ENCODE measurements around the gene KRT34. TPM values are rescaled to one million over a fixed set of nuclear protein-coding genes. Genes with fewer than 3 reads are reported as not detected.

Gene KRT34
- polyA plus RNA-seq, 4 donors = not detected

- no peak for DNase-seq (ENCODE audit: low read depth in 4 of 4, low spot score in 3 of 4)
These were observed 47.5 kb downstream of the KRT34 start for GRCh38 chr17:41334385-41335305.

GRCh38 chr17:41333836-41334235 lies 48.3 kb downstream of the KRT34 start:
- no peak for DNase-seq (ENCODE audit: low read depth in 4 of 4, low spot score in 3 of 4)

DNA sequence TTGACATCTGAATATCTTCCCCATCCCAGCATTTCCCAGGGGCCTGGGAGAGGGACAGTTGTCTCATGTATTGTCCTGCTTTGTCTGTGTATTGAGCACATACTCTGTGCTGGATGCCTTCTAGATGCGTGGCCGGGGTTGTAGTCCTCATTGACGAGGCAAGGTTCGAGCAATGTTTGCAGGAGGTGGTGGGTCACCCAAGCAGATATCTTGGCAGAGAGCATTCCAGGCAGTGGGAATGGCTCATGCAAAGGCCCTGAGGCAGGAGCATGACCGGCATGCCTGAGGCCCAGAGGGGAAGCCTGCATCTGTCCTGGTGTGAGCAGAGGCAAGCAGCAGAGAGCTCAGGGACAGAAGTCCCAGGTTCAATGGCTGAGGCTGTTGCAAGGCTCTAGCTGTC lies 49.0 kb downstream of the KRT34 start:
- no peak for DNase-seq (ENCODE audit: low read depth in 4 of 4, low spot score in 3 of 4)

- no peak for DNase-seq (ENCODE audit: low read depth in 4 of 4, low spot score in 3 of 4)
These were observed 49.9 kb downstream of the KRT34 start for GRCh38 chr17:41332239-41332638.

DNA sequence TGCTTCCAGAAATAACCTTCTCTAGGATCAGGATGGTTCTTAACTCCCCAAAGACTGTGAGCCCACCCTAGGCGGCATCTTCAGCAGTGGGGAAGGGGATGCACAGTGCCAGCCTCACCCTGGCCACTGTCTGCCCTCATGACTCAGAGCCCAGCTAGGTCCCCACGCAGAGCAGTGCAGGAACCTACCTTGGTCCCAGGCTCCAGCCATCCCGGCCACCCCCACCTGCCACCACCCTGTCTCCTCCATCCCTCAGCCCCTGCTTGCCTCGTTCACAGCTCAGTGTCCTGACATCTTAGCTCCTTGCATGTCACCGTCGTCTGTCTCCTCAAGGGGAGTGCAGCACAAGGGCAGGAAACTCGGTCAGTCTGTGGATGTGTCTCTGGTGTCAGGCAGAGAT lies 50.5 kb downstream of the KRT34 start:
- no peak for DNase-seq (ENCODE audit: low read depth in 4 of 4, low spot score in 3 of 4)

- no peak for DNase-seq (ENCODE audit: low read depth in 4 of 4, low spot score in 3 of 4)
These were observed 52.7 kb downstream of the KRT34 start for GRCh38 chr17:41329279-41329948.

DNA sequence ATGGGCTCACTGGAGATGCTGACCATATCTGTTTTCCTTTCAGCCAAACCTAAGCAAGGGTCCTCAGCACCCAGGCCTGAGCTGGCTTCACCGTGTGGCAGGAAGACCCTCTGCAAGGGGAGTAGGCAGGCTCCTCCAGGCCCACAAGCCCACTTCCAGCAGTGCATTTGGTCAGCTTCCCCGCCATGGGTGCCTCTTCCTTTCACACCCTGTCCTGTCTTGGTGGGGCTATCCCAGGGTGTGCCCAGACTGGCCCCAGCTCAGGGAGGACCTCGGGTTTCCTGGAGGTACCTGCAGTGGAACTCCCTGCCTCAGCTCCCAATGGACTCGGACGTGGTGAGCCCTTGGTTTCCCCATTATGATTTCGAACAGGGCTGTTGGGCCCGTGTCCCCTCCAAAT lies 53.9 kb downstream of the KRT34 start:
- DNase-seq (ENCODE audit: low read depth in 4 of 4, low spot score in 3 of 4) = no peak

Other genes with a start within 250 kb of the KRT34 start
- not detected for gene KRTAP4-6, start 241.8 kb downstream of the KRT34 start, polyA plus RNA-seq (ENCODE audit: insufficient read length in 4 of 4)
- gene KRTAP4-5, start 232.5 kb downstream of the KRT34 start, polyA plus RNA-seq (ENCODE audit: insufficient read length in 4 of 4) = not detected
- not detected for gene KRTAP4-4, start 221.6 kb downstream of the KRT34 start, polyA plus RNA-seq (ENCODE audit: insufficient read length in 4 of 4)
- gene KRTAP4-3, start 214.1 kb downstream of the KRT34 start, polyA plus RNA-seq (ENCODE audit: insufficient read length in 4 of 4) = not detected
- gene KRTAP4-2, start 204.1 kb downstream of the KRT34 start, polyA plus RNA-seq (ENCODE audit: insufficient read length in 4 of 4) = not detected
- gene KRTAP4-1, start 197.4 kb downstream of the KRT34 start, polyA plus RNA-seq (ENCODE audit: insufficient read length in 4 of 4) = not detected
- not detected for gene KRTAP9-1, start 192.4 kb downstream of the KRT34 start, polyA plus RNA-seq (ENCODE audit: insufficient read length in 4 of 4)
- not detected for gene KRTAP9-2, start 155.7 kb downstream of the KRT34 start, polyA plus RNA-seq (ENCODE audit: insufficient read length in 4 of 4)
- not detected for gene KRTAP9-3, start 149.9 kb downstream of the KRT34 start, polyA plus RNA-seq (ENCODE audit: insufficient read length in 4 of 4)
- not detected for gene KRTAP9-8, start 144.3 kb downstream of the KRT34 start, polyA plus RNA-seq (ENCODE audit: insufficient read length in 4 of 4)
- not detected for gene KRTAP9-4, start 132.6 kb downstream of the KRT34 start, polyA plus RNA-seq (ENCODE audit: insufficient read length in 4 of 4)
- gene KRTAP9-9, start 126.9 kb downstream of the KRT34 start, polyA plus RNA-seq (ENCODE audit: insufficient read length in 4 of 4) = not detected
- gene KRTAP9-6, start 116.9 kb downstream of the KRT34 start, polyA plus RNA-seq (ENCODE audit: insufficient read length in 4 of 4) = under 1 TPM in 1 of 4 donors, not detected in 3; 0.05 TPM
- gene KRTAP9-7, start 106.6 kb downstream of the KRT34 start, polyA plus RNA-seq (ENCODE audit: insufficient read length in 4 of 4) = not detected
- not detected for gene KRTAP29-1, start 79.5 kb downstream of the KRT34 start, polyA plus RNA-seq (ENCODE audit: insufficient read length in 4 of 4)
- not detected for gene KRTAP16-1, start 73.0 kb downstream of the KRT34 start, polyA plus RNA-seq (ENCODE audit: insufficient read length in 4 of 4)
- gene KRTAP17-1, start 66.6 kb downstream of the KRT34 start, polyA plus RNA-seq (ENCODE audit: insufficient read length in 4 of 4) = not detected
- not detected for gene KRT33A, start 31.5 kb downstream of the KRT34 start, polyA plus RNA-seq (ENCODE audit: insufficient read length in 4 of 4)
- under 1 TPM in 1 of 4 donors, not detected in 3; 0.03 TPM for gene KRT33B, start 12.5 kb downstream of the KRT34 start, polyA plus RNA-seq (ENCODE audit: insufficient read length in 4 of 4)
- gene KRT31, start 15.3 kb upstream of the KRT34 start, polyA plus RNA-seq (ENCODE audit: insufficient read length in 4 of 4) = not detected
- gene KRT37, start 42.3 kb upstream of the KRT34 start, polyA plus RNA-seq (ENCODE audit: insufficient read length in 4 of 4) = not detected
- not detected for gene KRT38, start 58.7 kb upstream of the KRT34 start, polyA plus RNA-seq (ENCODE audit: insufficient read length in 4 of 4)
- gene KRT32, start 85.1 kb upstream of the KRT34 start, polyA plus RNA-seq (ENCODE audit: insufficient read length in 4 of 4) = not detected
- under 1 TPM in 1 of 4 donors, not detected in 3; 0.06 TPM for gene KRT35, start 98.8 kb upstream of the KRT34 start, polyA plus RNA-seq (ENCODE audit: insufficient read length in 4 of 4)
- gene KRT36, start 107.6 kb upstream of the KRT34 start, polyA plus RNA-seq (ENCODE audit: insufficient read length in 4 of 4) = not detected
- 1 to 10 TPM in 2 of 4 donors, under 1 TPM in 2; 0.21 to 6.2 (median 1.2) TPM for gene KRT13, start 123.3 kb upstream of the KRT34 start, polyA plus RNA-seq (ENCODE audit: insufficient read length in 4 of 4)
- gene KRT15, start 136.6 kb upstream of the KRT34 start, polyA plus RNA-seq (ENCODE audit: insufficient read length in 4 of 4) = 1 to 10 TPM in 2 of 4 donors, under 1 TPM in 2; 0.68 to 2.9 (median 1.2) TPM
- 100 to 1,000 TPM; 143 to 231 (median 189) TPM for gene KRT19, start 146.0 kb upstream of the KRT34 start, polyA plus RNA-seq (ENCODE audit: insufficient read length in 4 of 4)
- gene KRT9, start 189.8 kb upstream of the KRT34 start, polyA plus RNA-seq (ENCODE audit: insufficient read length in 4 of 4) = not detected
- gene KRT14, start 204.6 kb upstream of the KRT34 start, polyA plus RNA-seq (ENCODE audit: insufficient read length in 4 of 4) = under 1 TPM; 0.14 to 0.44 (median 0.26) TPM
- under 1 TPM in 1 of 4 donors, not detected in 3; 0.09 TPM for gene KRT16, start 230.5 kb upstream of the KRT34 start, polyA plus RNA-seq (ENCODE audit: insufficient read length in 4 of 4)
- 1 to 10 TPM; 1.2 to 4.0 (median 1.9) TPM for gene KRT17, start 242.3 kb upstream of the KRT34 start, polyA plus RNA-seq (ENCODE audit: insufficient read length in 4 of 4)

All from right renal pelvis (tissue), 4 donors.